SH-SY5Y (cell line): ENCODE measurements around the gene ZP1.

Experiments used
- GATA2 ChIP-seq: IDR thresholded peaks from 2 replicates; pipeline ENCODE4 v1.6.1; 2011; ENCODE audit warnings: mild to moderate bottlenecking, low read depth, low read length
- GATA3 ChIP-seq: IDR thresholded peaks from 2 replicates; pipeline ENCODE4 v1.6.1; 2011; ENCODE audit warnings: low read depth, mild to moderate bottlenecking, low read length, moderate library complexity

DNA sequence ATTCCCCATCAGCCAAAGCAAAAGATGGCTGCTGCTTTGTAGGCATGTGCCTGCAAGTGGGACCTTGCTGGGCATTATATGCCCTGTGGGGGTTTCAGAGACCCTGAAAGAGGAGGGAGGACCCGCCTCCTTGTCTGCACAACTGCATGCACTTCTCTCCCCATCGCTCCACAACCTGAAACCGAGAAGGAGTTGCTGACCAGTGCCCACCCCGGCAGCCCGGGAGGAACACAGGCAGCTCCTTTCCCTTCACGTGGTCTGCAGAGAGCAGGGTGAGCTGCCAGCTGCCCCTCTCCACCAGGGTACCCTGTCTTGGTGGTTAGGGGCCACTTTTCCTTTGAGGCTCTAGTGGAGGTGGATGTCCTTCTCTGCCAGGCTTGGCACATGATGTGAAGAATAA is 55.6 kb downstream of the ZP1 start:
- no peak for TF ChIP-seq GATA3
- no peak for TF ChIP-seq GATA2
